GM23338 (cell line): ENCODE measurements around the gene MFNG.

Experiments used
- CREB1 ChIP-seq: fragments of 250-450 bp; sonication (Bioruptor Pico); IDR thresholded peaks from 2 replicates; pipeline ENCODE4 v1.5.0; 2020; ENCODE audit warnings: low read depth, mild to moderate bottlenecking, moderate library complexity
- EZH2 ChIP-seq: fragments of 200-600 bp; sonication (generic); IDR thresholded peaks from one replicate; pipeline ENCODE4 v1.8.0; 2017; ENCODE audit warnings: antibody characterized with exemption, mild to moderate bottlenecking, low read depth; ENCODE audit not compliant: unreplicated experiment
- EZH2phosphoT487 ChIP-seq: fragments of 200-600 bp; sonication (generic); IDR thresholded peaks from one replicate; pipeline ENCODE4 v1.8.1; 2018; ENCODE audit warnings: antibody characterized with exemption; ENCODE audit not compliant: unreplicated experiment
- JUNB ChIP-seq: IDR thresholded peaks from one replicate; pipeline ENCODE4 v1.6.1; 2016; ENCODE audit warnings: antibody characterized with exemption; ENCODE audit not compliant: unreplicated experiment
- NANOG ChIP-seq: IDR thresholded peaks from 2 replicates; pipeline ENCODE4 v1.6.1; 2016; ENCODE audit warnings: antibody characterized with exemption, borderline replicate concordance
- POLR2AphosphoS5 ChIP-seq: IDR thresholded peaks from 2 replicates; pipeline ENCODE4 v1.6.1; 2016; ENCODE audit warnings: antibody characterized with exemption, low read depth
- REST ChIP-seq: IDR thresholded peaks from one replicate; pipeline ENCODE4 v1.6.1; 2018; ENCODE audit warnings: antibody characterized with exemption; ENCODE audit not compliant: unreplicated experiment
- STAT1 ChIP-seq: IDR thresholded peaks from one replicate; pipeline ENCODE4 v1.6.1; 2016; ENCODE audit warnings: antibody characterized with exemption; ENCODE audit not compliant: unreplicated experiment
- ZNF114 ChIP-seq: fragments of 250-450 bp; sonication (Bioruptor Pico); IDR thresholded peaks from 2 replicates; pipeline ENCODE4 v1.5.0; 2020; ENCODE audit warnings: mild to moderate bottlenecking, moderate library complexity
- TF ChIP-seq, protein P1 (sequence below), 2 experiments: fragments of 200-600 bp in 1 of 2; sonication (generic) in 1 of 2; conservative IDR thresholded peaks; 2 replicates each; pipeline versions ENCODE4 v1.5.1 to v1.6.1; 2016 to 2017; ENCODE audit warnings: antibody characterized with exemption in 2 of 2, low read depth in 2 of 2, mild to moderate bottlenecking in 2 of 2, moderate library complexity in 1 of 2
- TF ChIP-seq, protein P2 (sequence below): IDR thresholded peaks from 2 replicates; pipeline ENCODE4 v1.6.1; 2016; ENCODE audit warnings: antibody characterized with exemption

DNA sequence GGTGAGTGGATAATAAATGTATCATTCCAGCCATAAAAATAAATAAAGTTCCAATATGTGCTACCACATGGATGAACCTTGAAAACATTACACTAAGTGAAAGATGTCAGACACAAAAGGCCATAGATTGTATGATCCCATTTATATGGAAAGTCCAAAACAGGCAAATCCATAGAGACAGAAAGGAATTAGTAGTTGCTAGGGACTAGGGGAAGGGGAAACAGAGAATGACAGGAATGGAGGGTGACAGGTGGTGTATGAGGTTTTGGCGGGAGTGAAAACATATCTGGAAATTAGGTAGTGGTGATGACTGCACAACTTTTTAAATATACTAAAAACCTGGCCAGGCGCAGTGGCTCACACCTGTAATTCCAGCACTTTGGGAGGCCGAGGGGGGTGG, 48.3 kb upstream of the MFNG start:
- TF ChIP-seq EZH2 (no peak), EZH2phosphoT487 (no peak), JUNB (no peak), CREB1 (CRISPR knock-in tag) (no peak), POLR2AphosphoS5 (no peak), REST (no peak), NANOG (no peak), ZNF114 (CRISPR knock-in tag) (no peak), STAT1 (no peak)
- TF ChIP-seq, protein P1, sequence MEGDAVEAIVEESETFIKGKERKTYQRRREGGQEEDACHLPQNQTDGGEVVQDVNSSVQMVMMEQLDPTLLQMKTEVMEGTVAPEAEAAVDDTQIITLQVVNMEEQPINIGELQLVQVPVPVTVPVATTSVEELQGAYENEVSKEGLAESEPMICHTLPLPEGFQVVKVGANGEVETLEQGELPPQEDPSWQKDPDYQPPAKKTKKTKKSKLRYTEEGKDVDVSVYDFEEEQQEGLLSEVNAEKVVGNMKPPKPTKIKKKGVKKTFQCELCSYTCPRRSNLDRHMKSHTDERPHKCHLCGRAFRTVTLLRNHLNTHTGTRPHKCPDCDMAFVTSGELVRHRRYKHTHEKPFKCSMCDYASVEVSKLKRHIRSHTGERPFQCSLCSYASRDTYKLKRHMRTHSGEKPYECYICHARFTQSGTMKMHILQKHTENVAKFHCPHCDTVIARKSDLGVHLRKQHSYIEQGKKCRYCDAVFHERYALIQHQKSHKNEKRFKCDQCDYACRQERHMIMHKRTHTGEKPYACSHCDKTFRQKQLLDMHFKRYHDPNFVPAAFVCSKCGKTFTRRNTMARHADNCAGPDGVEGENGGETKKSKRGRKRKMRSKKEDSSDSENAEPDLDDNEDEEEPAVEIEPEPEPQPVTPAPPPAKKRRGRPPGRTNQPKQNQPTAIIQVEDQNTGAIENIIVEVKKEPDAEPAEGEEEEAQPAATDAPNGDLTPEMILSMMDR (conservative IDR thresholded peaks at IDR 0.05; ENCODE audit: low read depth in 2 of 2) = no peak
- TF ChIP-seq, protein P2, sequence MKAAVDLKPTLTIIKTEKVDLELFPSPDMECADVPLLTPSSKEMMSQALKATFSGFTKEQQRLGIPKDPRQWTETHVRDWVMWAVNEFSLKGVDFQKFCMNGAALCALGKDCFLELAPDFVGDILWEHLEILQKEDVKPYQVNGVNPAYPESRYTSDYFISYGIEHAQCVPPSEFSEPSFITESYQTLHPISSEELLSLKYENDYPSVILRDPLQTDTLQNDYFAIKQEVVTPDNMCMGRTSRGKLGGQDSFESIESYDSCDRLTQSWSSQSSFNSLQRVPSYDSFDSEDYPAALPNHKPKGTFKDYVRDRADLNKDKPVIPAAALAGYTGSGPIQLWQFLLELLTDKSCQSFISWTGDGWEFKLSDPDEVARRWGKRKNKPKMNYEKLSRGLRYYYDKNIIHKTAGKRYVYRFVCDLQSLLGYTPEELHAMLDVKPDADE = no peak
